SIG-M5 treated with dmso at 0.1 percent for 504 hours (cell line): Measurements from ENCODE around the gene SLIT1.

Source experiments
- DNase-seq: peaks from one replicate; lab custom pipeline; 2025; ENCODE audit not compliant: unreplicated experiment; lab: John Stamatoyannopoulos, UW

The SLIT1 gene

GRCh38 chr10:97006364-97006763, 179.4 kb downstream of the SLIT1 start:
- DNase-seq, result no peak

- DNase-seq, result no peak
These were observed 180.4 kb downstream of the SLIT1 start for GRCh38 chr10:97005349-97005748.

GRCh38 chr10:97004591-97004990, 181.2 kb downstream of the SLIT1 start:
- DNase-seq, result no peak

GRCh38 chr10:97003804-97004201, 182.0 kb downstream of the SLIT1 start:
- no peak for DNase-seq

GRCh38 chr10:97003151-97003803, 182.5 kb downstream of the SLIT1 start:
- no peak for DNase-seq

- DNase-seq, result no peak
These were observed 183.1 kb downstream of the SLIT1 start for GRCh38 chr10:97002670-97003069.

- DNase-seq, result no peak
These were observed 184.4 kb downstream of the SLIT1 start for GRCh38 chr10:97001183-97001991.

- DNase-seq, result no peak
These were observed 185.1 kb downstream of the SLIT1 start for GRCh38 chr10:97000487-97001182.

- DNase-seq, result no peak
These were observed 185.8 kb downstream of the SLIT1 start for GRCh38 chr10:96999987-97000386.

GRCh38 chr10:96999337-96999736, 186.4 kb downstream of the SLIT1 start:
- DNase-seq, result no peak

- DNase-seq, result no peak
These were observed 187.3 kb downstream of the SLIT1 start for GRCh38 chr10:96998329-96998888.

GRCh38 chr10:96996275-96996965, 189.3 kb downstream of the SLIT1 start:
- DNase-seq, result no peak

GRCh38 chr10:96995851-96996250, 189.9 kb downstream of the SLIT1 start:
- DNase-seq, result no peak

- no peak for DNase-seq
These were observed 193.0 kb downstream of the SLIT1 start for GRCh38 chr10:96992721-96993120.

GRCh38 chr10:96991313-96991841, 194.4 kb downstream of the SLIT1 start:
- no peak for DNase-seq

- DNase-seq, result no peak
These were observed 197.3 kb downstream of the SLIT1 start for GRCh38 chr10:96988426-96988825.

GRCh38 chr10:96987842-96988175, 197.9 kb downstream of the SLIT1 start:
- no peak for DNase-seq

- no peak for DNase-seq
These were observed 198.5 kb downstream of the SLIT1 start for GRCh38 chr10:96987141-96987841.

GRCh38 chr10:96986200-96986856, 199.4 kb downstream of the SLIT1 start:
- no peak for DNase-seq
